Purkinje cell (primary cell): ENCODE results near the gene EXOC4. TPM values are rescaled to one million over a fixed set of nuclear protein-coding genes. Genes with fewer than 3 reads are reported as not detected.

Source experiments
- polyA plus RNA-seq: library from polyadenylated mRNA; unstranded; fragments of >200 nt; fragmentation: Nextera tagmentation; gene quantifications from 2 replicates; pipeline ENCODE4 v1.2.1, GENCODE V29; 2014

The EXOC4 gene
- polyA plus RNA-seq: 42.1 and 49.3 TPM in 2 replicates

GRCh38 chr7:133252858-133253518 lies at the start of gene EXOC4:
TSS of gene EXOC4 (plus strand) at chr7:133253078.

Other genes starting within 250 kb of the EXOC4 start
- gene CHCHD3, start 171.0 kb upstream of the EXOC4 start, polyA plus RNA-seq: 24.4 and 30.6 TPM in 2 replicates